Choroid plexus epithelial cell (primary cell): ENCODE data around the gene ALDH7A1.

ENCODE experiments used
- DNase-seq: peaks from one replicate; pipeline ENCODE4 v3.0.0-alpha.2; 2010; ENCODE audit warnings: low read depth
- H3K4me3 ChIP-seq: 2 replicates; pipeline ENCODE4 v1.5.1; 2011; ENCODE audit warnings: low read depth, mild to moderate bottlenecking, control low read depth, low read length, moderate library complexity
- CTCF ChIP-seq: conservative IDR thresholded peaks from 2 replicates; pipeline ENCODE4 v1.5.1; 2011; ENCODE audit warnings: low read depth, mild to moderate bottlenecking, control low read depth, inconsistent platforms, low read length, moderate library complexity

ALDH7A1 gene

DNA sequence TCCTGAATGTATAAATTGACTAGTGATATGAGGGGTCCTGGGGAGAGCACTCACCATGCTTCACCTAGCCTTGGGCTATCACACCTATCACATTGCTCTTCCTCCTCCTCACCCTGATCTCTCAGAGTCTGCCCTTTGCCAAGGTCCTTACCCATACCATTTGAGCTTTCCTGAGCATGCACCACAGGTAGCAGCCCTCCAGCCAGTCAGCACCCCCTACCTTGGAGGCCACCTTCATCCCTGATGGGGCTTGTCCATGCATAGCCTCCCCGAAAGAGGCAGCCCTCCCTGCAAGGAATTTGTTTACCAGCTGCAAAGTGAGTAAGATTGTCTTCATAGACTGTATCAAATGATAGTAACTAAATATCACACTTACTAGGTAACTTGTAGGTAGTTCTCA lies 83.1 kb downstream of the ALDH7A1 start:
- H3K4me3 ChIP-seq, result no peak overlapping the region
- no peak for TF ChIP-seq CTCF
- DNase-seq, result no peak

- no peak for TF ChIP-seq CTCF
- no peak overlapping the region for H3K4me3 ChIP-seq
- peak; percentile 91 for DNase-seq
These were observed 85.7 kb downstream of the ALDH7A1 start for GRCh38 chr5:126509339-126509738.

DNA sequence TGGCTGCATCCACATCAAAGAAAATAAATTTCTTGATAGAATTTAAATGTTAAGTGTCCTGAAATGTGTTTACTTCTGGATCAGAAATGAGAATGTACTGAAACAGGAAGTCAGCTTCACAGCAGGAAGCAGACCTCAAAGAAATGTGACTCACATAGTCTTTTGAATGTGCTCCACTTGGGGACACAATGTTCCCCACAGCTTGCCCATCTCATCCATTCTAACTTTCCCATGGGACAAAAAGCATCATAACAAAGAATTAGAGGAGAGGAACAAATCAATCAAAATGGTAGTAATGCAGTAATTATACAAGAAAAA lies 86.1 kb downstream of the ALDH7A1 start:
- no peak for TF ChIP-seq CTCF
- DNase-seq, result peak; percentile 96
- H3K4me3 ChIP-seq, result no peak overlapping the region

DNA sequence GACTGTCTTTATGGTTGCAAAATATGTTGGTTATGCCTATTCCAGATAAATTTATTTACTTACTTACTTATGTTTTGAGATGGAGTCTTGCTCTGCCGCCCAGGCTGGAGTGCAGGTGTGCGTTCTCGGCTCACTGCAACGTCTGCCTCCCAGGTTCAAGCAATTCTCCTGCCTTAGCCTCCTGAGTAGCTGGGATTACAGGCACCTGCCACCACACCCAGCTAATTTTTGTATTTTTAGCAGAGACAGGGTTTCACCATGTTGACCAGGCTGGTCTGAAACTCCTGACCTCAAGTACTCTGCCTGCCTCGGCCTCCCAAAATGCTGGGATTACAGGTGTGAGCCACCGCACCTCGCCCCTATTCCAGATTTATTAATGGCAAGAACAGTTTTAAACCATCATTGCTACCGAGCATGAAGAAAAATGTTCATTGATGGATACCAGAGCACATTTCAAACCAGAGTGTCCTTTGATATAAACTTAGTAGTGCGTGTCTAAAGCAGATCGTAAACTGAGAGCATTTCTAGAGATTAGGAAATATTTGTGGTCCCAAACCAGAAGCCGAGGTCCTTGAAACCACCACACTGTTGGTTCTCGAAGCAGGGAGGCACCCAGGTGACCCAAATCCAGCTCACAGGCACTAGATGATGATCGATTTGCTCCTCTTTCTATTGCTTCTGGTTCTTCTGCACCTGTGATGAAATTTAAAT lies 86.6 kb downstream of the ALDH7A1 start:
- H3K4me3 ChIP-seq, result no peak overlapping the region
- peak; percentile 71 for DNase-seq
- TF ChIP-seq CTCF, result no peak

GRCh38 chr5:126506079-126506478 lies 88.9 kb downstream of the ALDH7A1 start:
- no peak for TF ChIP-seq CTCF
- no peak for DNase-seq
- no peak overlapping the region for H3K4me3 ChIP-seq

DNA sequence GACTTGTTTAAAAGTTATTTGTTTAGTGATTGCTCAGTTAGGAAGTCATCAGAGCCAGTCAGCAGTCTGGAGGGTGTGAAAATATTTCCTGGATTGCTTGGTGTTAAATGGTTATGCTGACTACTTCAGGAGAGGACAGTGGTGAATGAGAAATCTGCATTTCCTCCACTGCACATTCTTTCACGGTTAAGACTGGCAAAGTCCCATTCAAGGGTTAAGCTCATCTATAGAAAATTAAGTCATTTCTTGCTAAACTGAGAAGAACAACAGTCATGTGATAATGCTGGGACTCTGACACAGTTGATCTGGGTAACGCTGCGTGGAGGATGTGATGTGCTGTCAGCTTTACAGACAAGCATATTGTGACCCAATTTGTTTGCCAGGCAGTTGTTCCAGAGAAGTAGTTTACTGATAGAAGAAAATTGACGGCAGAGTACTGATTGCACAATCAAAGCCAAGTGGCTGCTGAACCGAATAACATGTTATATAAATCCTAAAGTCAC lies 91.4 kb downstream of the ALDH7A1 start:
- H3K4me3 ChIP-seq, result no peak overlapping the region
- peak; percentile 84 for DNase-seq
- TF ChIP-seq CTCF, result no peak

DNA sequence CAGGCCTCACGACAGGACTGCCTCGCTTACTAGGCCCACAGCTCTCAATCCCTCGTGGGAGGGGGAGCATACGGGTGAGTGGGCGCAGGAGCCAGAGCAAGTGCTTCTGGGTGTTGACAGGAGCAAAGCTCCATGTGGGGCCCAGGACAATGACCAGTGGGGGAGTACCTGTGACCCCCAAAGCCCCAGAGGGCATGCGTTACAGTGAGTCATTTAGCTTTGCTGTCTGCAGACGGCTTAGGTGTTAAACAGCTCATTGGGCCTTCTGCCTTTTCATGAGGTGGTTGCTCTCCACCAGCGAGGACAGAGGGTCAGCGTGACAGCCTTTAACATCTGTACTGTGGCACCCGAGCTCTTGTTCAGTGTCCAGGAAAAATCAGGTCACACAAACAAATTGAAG lies 93.6 kb downstream of the ALDH7A1 start:
- no peak overlapping the region for H3K4me3 ChIP-seq
- no peak for DNase-seq
- TF ChIP-seq CTCF, result no peak
